Measurements from ENCODE around the gene EDN1. TPM values are rescaled to one million over a fixed set of nuclear protein-coding genes. Genes with fewer than 3 reads are reported as not detected.

Gene EDN1
- total RNA-seq, 1 donor: 1.4 TPM

- DNase-seq (ENCODE audit: insufficient read length, low spot score, missing footprints): no peak
- no peaks in the 10 kb centered on the region for H3K79me2 ChIP-seq (ENCODE audit: insufficient read depth, low read length)
Observed at GRCh38 chr6:12254210-12254609, 36.0 kb upstream of the EDN1 start.

GRCh38 chr6:12258191-12258590 lies 32.0 kb upstream of the EDN1 start:
- Histone ChIP-seq H3K4me3 (ENCODE audit: insufficient read depth, low read length) (no peak overlapping the region), H3K36me3 (ENCODE audit: insufficient read depth, low read length) (no peaks in the 10 kb centered on the region), H4K20me1 (ENCODE audit: insufficient read depth, low read length) (no peaks in the 10 kb centered on the region), H3K4me1 (ENCODE audit: insufficient read depth, low read length) (no peaks in the 10 kb centered on the region), H2AFZ (ENCODE audit: low read length) (no peak overlapping the region), H3K79me2 (ENCODE audit: insufficient read depth, low read length) (no peaks in the 10 kb centered on the region), H3K9me3 (ENCODE audit: low read depth, low read length) (no peaks in the 10 kb centered on the region), H3K27ac (ENCODE audit: low read depth, low read length) (no peak overlapping the region), H3K27me3 (ENCODE audit: insufficient read depth, low read length) (no peaks in the 10 kb centered on the region), H3K4me2 (ENCODE audit: insufficient read depth, low read length) (no peak overlapping the region)
- no peak for TF ChIP-seq CTCF (IDR thresholded peaks at IDR 0.05; ENCODE audit: extremely low read depth, low read depth, low read length)
- DNase-seq (ENCODE audit: insufficient read length, low spot score, missing footprints): no peak

More at GRCh38 chr6:12254210-12254609, 36.0 kb upstream of the EDN1 start:
- TF ChIP-seq CTCF (IDR thresholded peaks at IDR 0.05; ENCODE audit: extremely low read depth, low read depth, low read length): no peak
- Histone ChIP-seq H3K27ac (ENCODE audit: low read depth, low read length) (no peak overlapping the region), H2AFZ (ENCODE audit: low read length) (no peak overlapping the region), H3K4me1 (ENCODE audit: insufficient read depth, low read length) (no peaks in the 10 kb centered on the region), H3K4me3 (ENCODE audit: insufficient read depth, low read length) (no peak overlapping the region), H3K4me2 (ENCODE audit: insufficient read depth, low read length) (no peak overlapping the region), H3K27me3 (ENCODE audit: insufficient read depth, low read length) (no peaks in the 10 kb centered on the region), H3K9me3 (ENCODE audit: low read depth, low read length) (no peaks in the 10 kb centered on the region), H4K20me1 (ENCODE audit: insufficient read depth, low read length) (no peaks in the 10 kb centered on the region), H3K36me3 (ENCODE audit: insufficient read depth, low read length) (no peaks in the 10 kb centered on the region)

- H3K27me3 ChIP-seq (ENCODE audit: insufficient read depth, low read length): no peaks in the 10 kb centered on the region
- no peak overlapping the region for H2AFZ ChIP-seq (ENCODE audit: low read length)
- no peaks in the 10 kb centered on the region for H3K36me3 ChIP-seq (ENCODE audit: insufficient read depth, low read length)
- no peak for DNase-seq (ENCODE audit: insufficient read length, low spot score, missing footprints)
- no peak overlapping the region for H3K4me2 ChIP-seq (ENCODE audit: insufficient read depth, low read length)
- no peaks in the 10 kb centered on the region for H3K4me1 ChIP-seq (ENCODE audit: insufficient read depth, low read length)
- TF ChIP-seq CTCF (IDR thresholded peaks at IDR 0.05; ENCODE audit: extremely low read depth, low read depth, low read length): no peak
- H3K27ac ChIP-seq (ENCODE audit: low read depth, low read length): no peak overlapping the region
- H3K4me3 ChIP-seq (ENCODE audit: insufficient read depth, low read length): no peak overlapping the region
- H3K79me2 ChIP-seq (ENCODE audit: insufficient read depth, low read length): no peaks in the 10 kb centered on the region
- no peaks in the 10 kb centered on the region for H3K9me3 ChIP-seq (ENCODE audit: low read depth, low read length)
- H4K20me1 ChIP-seq (ENCODE audit: insufficient read depth, low read length): no peaks in the 10 kb centered on the region
Observed at GRCh38 chr6:12258591-12259075, 31.5 kb upstream of the EDN1 start.

- Histone ChIP-seq H3K27ac (ENCODE audit: low read depth, low read length) (no peak overlapping the region), H3K79me2 (ENCODE audit: insufficient read depth, low read length) (no peaks in the 10 kb centered on the region)
- TF ChIP-seq CTCF (IDR thresholded peaks at IDR 0.05; ENCODE audit: extremely low read depth, low read depth, low read length): no peak
Observed at GRCh38 chr6:12260458-12261093, 29.6 kb upstream of the EDN1 start.

More at GRCh38 chr6:12260458-12261093, 29.6 kb upstream of the EDN1 start:
- Histone ChIP-seq H2AFZ (ENCODE audit: low read length) (no peak overlapping the region), H4K20me1 (ENCODE audit: insufficient read depth, low read length) (no peaks in the 10 kb centered on the region), H3K36me3 (ENCODE audit: insufficient read depth, low read length) (no peaks in the 10 kb centered on the region), H3K4me2 (ENCODE audit: insufficient read depth, low read length) (no peak overlapping the region), H3K9me3 (ENCODE audit: low read depth, low read length) (no peaks in the 10 kb centered on the region), H3K27me3 (ENCODE audit: insufficient read depth, low read length) (no peaks in the 10 kb centered on the region), H3K4me1 (ENCODE audit: insufficient read depth, low read length) (peaks cover 1% of the 10 kb centered on the region), H3K4me3 (ENCODE audit: insufficient read depth, low read length) (no peak overlapping the region)
- no peak for DNase-seq (ENCODE audit: insufficient read length, low spot score, missing footprints)
